ENCODE results near the gene ADAM12.

The ADAM12 gene

DNA sequence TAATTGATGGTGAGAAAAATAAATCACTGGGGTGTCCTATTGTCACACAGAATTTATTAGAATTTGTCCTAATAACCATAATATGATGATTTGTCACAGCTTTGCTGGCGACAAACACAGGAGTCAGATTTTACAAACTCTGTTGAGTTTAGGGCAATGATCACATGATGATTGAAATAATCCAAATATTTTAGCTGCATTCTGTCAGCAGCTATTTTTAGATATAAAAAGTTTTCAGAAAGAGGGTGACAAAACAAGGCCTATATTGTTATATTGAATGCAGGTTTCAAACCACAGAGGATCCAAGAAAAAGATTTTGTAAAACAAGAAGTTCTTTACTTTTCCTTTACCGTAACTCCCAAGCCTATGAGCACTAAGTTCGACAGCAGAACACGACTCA, 178.8 kb downstream of the ADAM12 start:
- TF ChIP-seq, protein P1, sequence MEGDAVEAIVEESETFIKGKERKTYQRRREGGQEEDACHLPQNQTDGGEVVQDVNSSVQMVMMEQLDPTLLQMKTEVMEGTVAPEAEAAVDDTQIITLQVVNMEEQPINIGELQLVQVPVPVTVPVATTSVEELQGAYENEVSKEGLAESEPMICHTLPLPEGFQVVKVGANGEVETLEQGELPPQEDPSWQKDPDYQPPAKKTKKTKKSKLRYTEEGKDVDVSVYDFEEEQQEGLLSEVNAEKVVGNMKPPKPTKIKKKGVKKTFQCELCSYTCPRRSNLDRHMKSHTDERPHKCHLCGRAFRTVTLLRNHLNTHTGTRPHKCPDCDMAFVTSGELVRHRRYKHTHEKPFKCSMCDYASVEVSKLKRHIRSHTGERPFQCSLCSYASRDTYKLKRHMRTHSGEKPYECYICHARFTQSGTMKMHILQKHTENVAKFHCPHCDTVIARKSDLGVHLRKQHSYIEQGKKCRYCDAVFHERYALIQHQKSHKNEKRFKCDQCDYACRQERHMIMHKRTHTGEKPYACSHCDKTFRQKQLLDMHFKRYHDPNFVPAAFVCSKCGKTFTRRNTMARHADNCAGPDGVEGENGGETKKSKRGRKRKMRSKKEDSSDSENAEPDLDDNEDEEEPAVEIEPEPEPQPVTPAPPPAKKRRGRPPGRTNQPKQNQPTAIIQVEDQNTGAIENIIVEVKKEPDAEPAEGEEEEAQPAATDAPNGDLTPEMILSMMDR (IDR thresholded peaks at IDR 0.05; ENCODE audit: control insufficient read depth, extremely low read depth, insufficient read depth), result no peak
- no peak overlapping the region for H3K4me3 ChIP-seq (ENCODE audit: low read depth, low read length)
- no peak for DNase-seq (ENCODE audit: low read depth)

- no peak for DNase-seq (ENCODE audit: low read depth)
- TF ChIP-seq, protein P1 (IDR thresholded peaks at IDR 0.05; ENCODE audit: control insufficient read depth, extremely low read depth, insufficient read depth), result no peak
- no peak overlapping the region for H3K4me3 ChIP-seq (ENCODE audit: low read depth, low read length)
Measured at GRCh38 chr10:126208726-126209302, 179.5 kb downstream of the ADAM12 start.

GRCh38 chr10:126207851-126208250, 180.4 kb downstream of the ADAM12 start:
- TF ChIP-seq, protein P1 (IDR thresholded peaks at IDR 0.05; ENCODE audit: control insufficient read depth, extremely low read depth, insufficient read depth), result no peak
- no peak overlapping the region for H3K4me3 ChIP-seq (ENCODE audit: low read depth, low read length)
- no peak for DNase-seq (ENCODE audit: low read depth)

GRCh38 chr10:126207313-126207771, 180.9 kb downstream of the ADAM12 start:
- TF ChIP-seq, protein P1 (IDR thresholded peaks at IDR 0.05; ENCODE audit: control insufficient read depth, extremely low read depth, insufficient read depth), result no peak
- no peak for DNase-seq (ENCODE audit: low read depth)
- H3K4me3 ChIP-seq (ENCODE audit: low read depth, low read length), result no peak overlapping the region

DNA sequence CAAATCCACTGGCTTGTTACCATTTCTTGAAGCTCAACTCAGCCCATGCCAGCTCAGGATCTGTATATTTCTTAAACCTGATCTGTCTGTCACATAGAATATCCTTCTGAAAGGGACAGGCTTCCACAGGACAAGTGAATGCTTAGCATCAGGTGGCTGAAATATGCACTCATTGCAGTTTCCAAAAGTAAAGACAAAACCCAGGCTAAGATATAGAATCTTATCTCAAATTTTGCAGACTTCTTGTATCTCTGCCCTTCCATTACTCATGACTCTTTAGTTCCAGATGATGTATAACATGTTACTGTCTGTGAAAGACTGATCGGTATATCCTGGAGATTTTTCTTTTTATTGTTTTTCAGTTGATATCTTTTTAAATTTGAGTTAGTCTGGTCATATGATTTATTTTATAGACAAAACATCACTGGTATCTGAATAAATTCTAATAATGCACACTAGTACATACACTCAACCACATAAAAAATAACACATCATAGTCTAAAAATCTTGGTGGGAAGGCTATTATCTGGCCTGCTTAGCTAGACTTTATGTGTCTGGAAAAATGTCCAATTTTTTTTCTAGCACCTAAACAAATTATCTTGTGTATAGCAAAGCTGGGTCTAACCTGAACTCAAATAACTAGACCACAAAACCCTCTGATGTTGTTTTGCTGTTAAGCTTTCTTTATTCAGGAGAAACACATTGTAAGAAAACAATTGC, 182.6 kb downstream of the ADAM12 start:
- DNase-seq (ENCODE audit: low read depth), result no peak
- H3K4me3 ChIP-seq (ENCODE audit: low read depth, low read length), result no peak overlapping the region
- TF ChIP-seq, protein P1 (IDR thresholded peaks at IDR 0.05; ENCODE audit: control insufficient read depth, extremely low read depth, insufficient read depth), result no peak

GRCh38 chr10:126204320-126204719, 184.0 kb downstream of the ADAM12 start:
- DNase-seq (ENCODE audit: low read depth), result no peak
- TF ChIP-seq, protein P1 (IDR thresholded peaks at IDR 0.05; ENCODE audit: control insufficient read depth, extremely low read depth, insufficient read depth), result no peak
- H3K4me3 ChIP-seq (ENCODE audit: low read depth, low read length), result no peak overlapping the region

Data from LNCaP clone FGC (cell line).